HEK293 (cell line): Measurements from ENCODE around the gene DDX47.

ENCODE experiments used
- GLIS2 ChIP-seq: fragments of 450-650 bp; formaldehyde crosslinking; IDR thresholded peaks from 2 replicates; pipeline ENCODE4 v1.5.1; 2016; ENCODE audit warnings: missing biosample characterization, missing genetic modification characterization
- MZF1 ChIP-seq: fragments of 450-650 bp; formaldehyde crosslinking; IDR thresholded peaks from 2 replicates; pipeline ENCODE4 v1.5.1; 2017; ENCODE audit warnings: missing biosample characterization, missing genetic modification characterization, borderline replicate concordance
- SP3 ChIP-seq: fragments of 450-650 bp; formaldehyde crosslinking; IDR thresholded peaks from 2 replicates; pipeline ENCODE4 v1.5.1; 2016; ENCODE audit warnings: missing biosample characterization, missing genetic modification characterization
- YY1 ChIP-seq: fragments of 450-650 bp; formaldehyde crosslinking; IDR thresholded peaks from 2 replicates; pipeline ENCODE4 v1.5.1; 2018; ENCODE audit warnings: missing biosample characterization, missing genetic modification characterization
- ZBTB21 ChIP-seq: fragments of 450-650 bp; formaldehyde crosslinking; IDR thresholded peaks from 2 replicates; pipeline ENCODE4 v1.5.1; 2017; ENCODE audit warnings: missing biosample characterization, missing genetic modification characterization
- ZBTB8A ChIP-seq: fragments of 450-650 bp; formaldehyde crosslinking; IDR thresholded peaks from 2 replicates; pipeline ENCODE4 v1.5.1; 2016; ENCODE audit warnings: missing biosample characterization, missing genetic modification characterization
- ZNF274 ChIP-seq, 2 experiments: fragments of 200-500 bp in 1 of 2; fragments of 450-650 bp in 1 of 2; sonication (Bioruptor generic) in 1 of 2; formaldehyde crosslinking in 1 of 2; IDR thresholded peaks; 2 replicates each; pipeline versions ENCODE4 v1.5.1 to v1.6.1; 2014 to 2016; ENCODE audit warnings: borderline replicate concordance in 1 of 2, inconsistent platforms in 1 of 2, low read length in 1 of 2, missing biosample characterization in 1 of 2, missing genetic modification characterization in 1 of 2
- ZNF404 ChIP-seq: fragments of 450-650 bp; formaldehyde crosslinking; IDR thresholded peaks from 2 replicates; pipeline ENCODE4 v1.5.1; 2017; ENCODE audit warnings: missing biosample characterization, missing genetic modification characterization
- ZNF561 ChIP-seq: fragments of 450-650 bp; IDR thresholded peaks from 2 replicates; pipeline ENCODE4 v1.5.1; 2018; ENCODE audit warnings: missing biosample characterization, missing genetic modification characterization, borderline replicate concordance
- ZNF792 ChIP-seq: fragments of 450-650 bp; formaldehyde crosslinking; IDR thresholded peaks from 2 replicates; pipeline ENCODE4 v1.5.1; 2016; ENCODE audit warnings: missing biosample characterization, missing genetic modification characterization
- TF ChIP-seq, protein P1 (sequence below): fragments of 450-650 bp; formaldehyde crosslinking; IDR thresholded peaks from 2 replicates; pipeline ENCODE4 v1.5.1; 2016; ENCODE audit warnings: missing biosample characterization, missing genetic modification characterization
- TF ChIP-seq, protein P2 (sequence below): fragments of 450-650 bp; formaldehyde crosslinking; IDR thresholded peaks from 2 replicates; pipeline ENCODE4 v1.5.1; 2016; ENCODE audit warnings: missing biosample characterization, missing genetic modification characterization, low read depth

DNA sequence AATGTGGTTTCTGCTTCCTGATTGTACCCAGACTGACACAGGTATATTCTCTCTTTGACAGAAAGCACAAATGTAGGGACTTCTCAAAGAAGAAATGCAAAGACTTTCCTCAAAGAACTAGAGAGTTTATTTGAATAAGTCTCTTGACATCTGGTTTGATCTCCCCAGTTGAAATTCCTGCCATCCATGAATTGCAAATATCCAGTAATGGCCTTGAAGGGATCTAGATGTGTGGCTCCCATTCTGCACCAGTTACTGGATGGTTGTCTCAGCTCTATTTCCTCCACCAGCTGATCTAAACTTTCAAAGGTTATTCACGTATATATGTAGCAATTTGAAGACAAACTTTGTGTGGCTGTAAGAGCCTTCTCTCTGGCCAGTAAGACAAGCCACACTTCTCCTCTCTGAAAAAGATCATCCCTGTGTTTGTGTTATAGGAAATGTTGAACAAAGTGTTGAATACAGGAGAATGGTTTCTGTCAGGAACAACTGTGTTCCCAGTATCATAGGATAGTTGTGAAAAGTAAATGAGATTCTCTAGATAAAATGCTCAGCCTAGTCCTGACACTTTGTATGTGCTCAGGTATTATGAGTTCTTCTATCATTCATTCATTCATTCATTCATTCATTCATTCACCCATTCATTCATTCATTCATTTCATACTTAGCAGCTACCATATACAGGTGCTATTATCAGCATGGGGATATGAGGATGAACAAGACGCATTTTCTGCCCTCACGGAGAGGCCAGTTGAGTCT, 55.5 kb downstream of the DDX47 start:
- TF ChIP-seq, protein P1, sequence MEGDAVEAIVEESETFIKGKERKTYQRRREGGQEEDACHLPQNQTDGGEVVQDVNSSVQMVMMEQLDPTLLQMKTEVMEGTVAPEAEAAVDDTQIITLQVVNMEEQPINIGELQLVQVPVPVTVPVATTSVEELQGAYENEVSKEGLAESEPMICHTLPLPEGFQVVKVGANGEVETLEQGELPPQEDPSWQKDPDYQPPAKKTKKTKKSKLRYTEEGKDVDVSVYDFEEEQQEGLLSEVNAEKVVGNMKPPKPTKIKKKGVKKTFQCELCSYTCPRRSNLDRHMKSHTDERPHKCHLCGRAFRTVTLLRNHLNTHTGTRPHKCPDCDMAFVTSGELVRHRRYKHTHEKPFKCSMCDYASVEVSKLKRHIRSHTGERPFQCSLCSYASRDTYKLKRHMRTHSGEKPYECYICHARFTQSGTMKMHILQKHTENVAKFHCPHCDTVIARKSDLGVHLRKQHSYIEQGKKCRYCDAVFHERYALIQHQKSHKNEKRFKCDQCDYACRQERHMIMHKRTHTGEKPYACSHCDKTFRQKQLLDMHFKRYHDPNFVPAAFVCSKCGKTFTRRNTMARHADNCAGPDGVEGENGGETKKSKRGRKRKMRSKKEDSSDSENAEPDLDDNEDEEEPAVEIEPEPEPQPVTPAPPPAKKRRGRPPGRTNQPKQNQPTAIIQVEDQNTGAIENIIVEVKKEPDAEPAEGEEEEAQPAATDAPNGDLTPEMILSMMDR (tag by site-specific recombination): no peak
- TF ChIP-seq ZNF561 (tag by site-specific recombination): no peak
- TF ChIP-seq ZNF404: no peak
- no peak for TF ChIP-seq SP3
- no peak for TF ChIP-seq ZNF274 (IDR thresholded peaks at IDR 0.05; ENCODE audit: low read length)
- TF ChIP-seq ZNF274 (tag by site-specific recombination; IDR thresholded peaks at IDR 0.05; ENCODE audit: borderline replicate concordance): no peak
- TF ChIP-seq MZF1: no peak
- no peak for TF ChIP-seq ZBTB21 (tag by site-specific recombination)
- no peak for TF ChIP-seq GLIS2 (tag by site-specific recombination)
- no peak for TF ChIP-seq YY1
- TF ChIP-seq, protein P2, sequence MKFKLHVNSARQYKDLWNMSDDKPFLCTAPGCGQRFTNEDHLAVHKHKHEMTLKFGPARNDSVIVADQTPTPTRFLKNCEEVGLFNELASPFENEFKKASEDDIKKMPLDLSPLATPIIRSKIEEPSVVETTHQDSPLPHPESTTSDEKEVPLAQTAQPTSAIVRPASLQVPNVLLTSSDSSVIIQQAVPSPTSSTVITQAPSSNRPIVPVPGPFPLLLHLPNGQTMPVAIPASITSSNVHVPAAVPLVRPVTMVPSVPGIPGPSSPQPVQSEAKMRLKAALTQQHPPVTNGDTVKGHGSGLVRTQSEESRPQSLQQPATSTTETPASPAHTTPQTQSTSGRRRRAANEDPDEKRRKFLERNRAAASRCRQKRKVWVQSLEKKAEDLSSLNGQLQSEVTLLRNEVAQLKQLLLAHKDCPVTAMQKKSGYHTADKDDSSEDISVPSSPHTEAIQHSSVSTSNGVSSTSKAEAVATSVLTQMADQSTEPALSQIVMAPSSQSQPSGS (tag by site-specific recombination): no peak
- no peak for TF ChIP-seq ZNF792 (tag by site-specific recombination)
- no peak for TF ChIP-seq ZBTB8A (tag by site-specific recombination)
